GM23248 (cell line): ENCODE data around the gene DDX31.

Experiments used
- EZH2 ChIP-seq: fragments of 200-600 bp; sonication (generic); IDR thresholded peaks from 2 replicates; pipeline ENCODE4 v1.6.1; 2018; ENCODE audit warnings: antibody characterized with exemption, mild to moderate bottlenecking; ENCODE audit not compliant: insufficient read depth, poor library complexity, severe bottlenecking
- EZH2phosphoT487 ChIP-seq: fragments of 200-600 bp; sonication (generic); IDR thresholded peaks from 2 replicates; pipeline ENCODE4 v1.6.1; 2018; ENCODE audit warnings: antibody characterized with exemption, moderate library complexity, mild to moderate bottlenecking, low read depth; ENCODE audit not compliant: insufficient read depth

DNA sequence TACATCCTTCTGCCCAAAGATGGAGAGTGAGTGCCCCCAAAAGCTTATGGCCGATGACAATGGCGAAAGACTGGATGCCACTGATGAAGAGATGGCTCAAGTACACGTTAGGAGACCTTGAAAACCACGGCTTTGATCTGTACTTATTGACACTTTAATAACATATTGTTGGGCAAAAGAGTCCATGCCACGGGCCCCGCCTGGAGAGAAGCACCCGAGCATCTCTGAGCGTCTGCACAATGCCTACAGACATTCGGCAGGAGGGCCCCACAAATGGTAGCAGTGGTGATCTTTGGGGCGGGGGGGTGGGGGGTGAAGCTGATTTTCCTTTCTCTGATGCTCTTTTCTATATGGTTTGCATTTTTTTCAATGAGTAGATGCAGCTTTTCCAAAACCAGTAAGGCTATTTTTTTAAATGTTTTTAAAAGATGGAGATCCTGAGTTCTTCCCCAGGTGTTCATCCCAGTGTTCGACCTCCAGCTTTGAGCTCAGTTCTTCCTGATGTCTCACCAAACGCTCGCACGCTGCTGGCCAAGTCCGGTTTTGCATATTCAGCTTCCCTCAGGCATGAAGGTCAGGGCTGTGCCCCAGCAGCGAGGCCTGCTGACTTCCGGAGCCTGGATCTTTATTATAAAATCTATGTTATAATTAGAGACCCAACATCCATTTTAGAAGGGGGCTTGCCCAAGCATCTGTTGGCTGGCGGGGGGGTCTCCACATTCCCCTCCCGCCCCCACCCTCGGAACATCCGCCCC lies 121.6 kb downstream of the DDX31 start:
- TF ChIP-seq EZH2 (no peak), EZH2phosphoT487 (no peak)
